GM18511 (cell line): ENCODE measurements around the gene HRG.
"Not testable (repeated sequence)": the region's sequence is repeated elsewhere in the genome, so short reads cannot be mapped to it uniquely, and the experiment has no call there.

Experiments used
- ATAC-seq: cut with Tn5 transposase; IDR thresholded peaks from one replicate; pipeline ENCODE4 v1.9.1; 2021; ENCODE audit warnings: mild to moderate bottlenecking, moderate library complexity; ENCODE audit not compliant: unreplicated experiment

Gene HRG

DNA sequence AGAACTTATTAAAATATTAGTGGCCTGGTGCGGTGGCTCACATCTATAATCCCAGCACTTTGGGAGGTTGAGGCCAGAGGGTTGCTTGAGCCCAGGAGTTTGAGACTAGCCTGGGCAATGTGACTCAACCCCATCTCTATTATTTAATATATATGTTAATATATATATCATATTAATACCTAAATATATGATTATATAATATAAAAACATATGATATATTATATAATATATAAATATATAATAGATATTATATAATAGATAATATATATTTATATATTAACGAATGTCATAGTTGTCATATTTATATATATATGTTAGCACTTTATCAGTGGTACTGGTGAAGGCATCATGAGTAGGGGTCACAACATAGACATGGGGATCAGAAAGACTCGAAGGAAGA is 5.2 kb downstream of the HRG start:
- ATAC-seq, result no peak

DNA sequence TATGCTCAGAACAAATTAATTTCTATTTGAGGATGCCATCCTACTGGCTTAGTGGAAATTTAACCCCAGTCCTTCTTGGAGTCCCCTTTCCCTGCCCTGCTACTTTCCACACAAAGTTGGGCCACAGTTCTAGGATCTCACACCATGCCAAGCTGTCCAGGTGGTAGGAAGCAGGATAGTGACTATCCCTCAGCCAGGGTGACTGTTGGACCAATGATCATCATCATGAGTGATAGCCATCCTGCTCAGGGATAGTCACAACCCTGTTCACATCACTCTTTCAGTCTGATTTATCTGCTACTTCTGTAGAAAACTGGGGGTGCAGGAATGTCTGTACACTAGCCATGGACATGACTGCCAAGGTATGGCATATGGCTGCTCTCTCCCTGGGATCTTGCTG is 12.8 kb downstream of the HRG start:
- no peak for ATAC-seq

DNA sequence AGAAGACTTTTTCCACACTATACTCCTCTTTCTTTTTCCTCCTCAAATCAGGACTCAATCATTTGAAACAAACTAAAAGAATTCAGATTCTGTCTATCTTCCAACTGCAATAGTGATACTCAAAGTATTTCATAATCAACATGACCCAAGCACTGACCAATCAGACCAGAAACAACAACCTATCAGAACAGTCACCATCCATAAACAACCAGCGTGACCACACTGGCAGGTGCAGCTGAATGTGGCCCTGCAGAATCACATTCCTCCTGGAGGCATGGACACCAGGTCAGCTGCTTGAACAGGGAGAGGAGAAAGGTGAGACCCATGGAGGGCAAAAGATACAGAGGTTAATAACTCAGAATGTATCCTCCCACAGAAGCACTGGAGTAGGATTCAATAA is 13.3 kb downstream of the HRG start:
- no peak for ATAC-seq

DNA sequence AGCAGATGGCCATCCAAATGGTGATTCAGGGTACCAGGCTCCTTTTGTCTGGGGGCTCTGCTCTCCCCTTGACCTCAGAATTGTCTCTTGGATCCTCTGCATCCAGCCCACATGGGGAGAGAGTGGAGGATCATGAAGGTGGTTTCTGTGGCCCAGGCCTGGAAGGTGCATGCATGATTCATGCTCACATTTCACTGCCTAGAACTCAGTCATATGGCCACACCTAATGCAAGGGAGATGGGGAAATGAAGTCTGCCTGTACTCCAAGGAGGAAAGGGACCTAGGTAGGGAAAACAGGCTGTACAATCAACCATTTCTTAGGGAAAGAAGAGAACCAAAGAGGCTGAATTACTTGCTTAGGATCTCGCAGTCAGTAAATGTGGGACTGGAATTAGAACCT is 15.1 kb downstream of the HRG start:
- no peak for ATAC-seq

DNA sequence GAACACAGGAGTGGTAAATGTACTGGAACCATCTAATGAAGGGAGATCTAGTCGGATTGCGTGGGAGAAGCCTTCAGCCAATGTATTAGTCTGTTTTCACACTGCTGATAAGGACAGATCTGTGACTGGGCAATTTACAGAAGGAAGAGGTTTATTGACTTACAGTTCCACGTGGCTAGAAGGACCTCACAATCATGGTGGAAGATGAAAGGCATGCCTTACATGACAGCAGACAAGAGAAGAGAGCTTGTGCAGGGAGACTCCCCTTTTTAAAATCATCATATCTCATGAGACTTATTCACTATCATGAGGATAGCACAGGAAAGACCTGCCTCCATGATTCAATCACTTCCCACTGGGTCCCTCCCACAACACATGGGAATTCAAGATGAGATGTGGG is 17.0 kb downstream of the HRG start:
- ATAC-seq, result no peak

DNA sequence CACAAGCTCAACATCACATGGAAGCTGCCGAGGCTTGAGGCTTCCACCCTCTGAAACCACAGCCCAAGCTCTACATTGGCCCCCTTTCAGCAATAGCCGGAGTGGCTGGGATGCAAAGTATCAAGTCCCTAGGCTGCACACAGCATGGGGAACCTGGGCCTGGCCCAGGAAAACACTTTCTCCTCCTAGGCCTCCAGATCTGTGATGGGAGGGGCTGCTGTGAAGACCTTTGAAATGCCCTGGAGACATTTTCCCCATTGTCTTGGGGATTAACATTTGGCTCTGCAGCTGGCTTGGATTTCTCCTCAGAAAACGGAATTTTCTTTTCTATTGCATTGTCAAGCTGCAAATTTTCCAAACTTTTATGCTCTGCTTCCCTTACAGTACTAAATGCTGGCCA is 18.2 kb downstream of the HRG start:
- no peak for ATAC-seq

DNA sequence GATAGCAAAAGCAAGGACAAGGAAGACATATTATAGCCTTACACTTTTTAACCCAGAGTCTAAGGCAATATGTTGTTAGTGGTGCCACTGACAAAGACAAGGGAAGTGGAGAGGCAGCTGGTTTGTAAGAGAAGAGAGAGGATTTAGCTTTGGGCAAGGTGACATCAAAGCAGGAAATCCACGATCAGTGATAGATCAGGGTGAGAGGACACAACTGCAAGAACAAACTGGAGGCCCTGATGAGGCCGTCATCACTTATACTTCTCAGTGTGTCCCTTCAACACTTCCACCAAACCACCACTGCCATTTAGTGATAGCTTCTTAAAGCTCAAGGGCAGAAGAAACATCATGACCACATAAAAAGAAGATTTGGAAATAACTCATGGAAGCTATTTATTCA is 20.7 kb downstream of the HRG start:
- not testable (repeated sequence) for ATAC-seq

DNA sequence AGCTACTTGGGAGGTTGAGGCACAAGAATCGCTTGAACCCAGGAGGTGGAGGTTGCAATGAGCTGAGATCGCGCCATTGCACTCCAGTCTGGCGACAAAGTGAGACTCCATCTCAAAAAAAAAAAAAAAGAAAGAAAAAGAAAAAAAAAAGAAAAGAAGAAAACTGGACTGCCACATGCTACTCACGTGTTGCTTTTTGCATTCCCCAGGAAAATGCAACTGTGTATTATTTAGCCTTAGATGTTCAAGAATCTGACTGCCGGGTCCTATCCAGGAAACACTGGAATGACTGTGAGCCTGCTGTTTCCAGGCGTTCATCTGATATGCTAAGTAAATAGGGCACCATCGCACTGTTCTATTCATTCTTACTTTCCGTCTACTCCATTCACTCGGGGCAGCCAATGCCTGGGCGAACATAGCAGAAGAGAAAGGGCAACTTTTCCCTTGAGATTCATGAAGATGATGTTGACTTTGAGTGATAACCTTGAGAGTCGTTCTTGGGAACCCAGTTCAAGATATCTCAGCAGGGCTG is 21.4 kb downstream of the HRG start:
- no peak for ATAC-seq

DNA sequence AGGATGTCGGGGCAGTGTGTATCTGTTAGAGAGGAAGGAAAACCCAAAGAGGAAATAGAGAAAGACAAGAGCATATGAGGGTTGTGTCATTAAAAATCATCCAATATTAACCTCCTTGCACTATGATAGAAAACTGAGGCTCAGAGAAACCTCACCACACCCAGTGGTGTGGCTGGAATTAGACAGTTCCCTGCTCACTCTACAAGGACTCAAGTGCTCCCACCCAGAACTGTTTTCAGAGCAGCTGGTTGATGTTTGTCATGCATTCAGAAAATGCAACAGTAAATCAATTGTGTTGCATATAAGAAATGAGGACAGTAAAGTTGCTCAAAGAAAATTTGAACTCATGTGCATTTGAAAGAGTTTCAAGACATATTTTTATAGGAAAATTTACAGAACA is 24.5 kb downstream of the HRG start:
- not testable (repeated sequence) for ATAC-seq

DNA sequence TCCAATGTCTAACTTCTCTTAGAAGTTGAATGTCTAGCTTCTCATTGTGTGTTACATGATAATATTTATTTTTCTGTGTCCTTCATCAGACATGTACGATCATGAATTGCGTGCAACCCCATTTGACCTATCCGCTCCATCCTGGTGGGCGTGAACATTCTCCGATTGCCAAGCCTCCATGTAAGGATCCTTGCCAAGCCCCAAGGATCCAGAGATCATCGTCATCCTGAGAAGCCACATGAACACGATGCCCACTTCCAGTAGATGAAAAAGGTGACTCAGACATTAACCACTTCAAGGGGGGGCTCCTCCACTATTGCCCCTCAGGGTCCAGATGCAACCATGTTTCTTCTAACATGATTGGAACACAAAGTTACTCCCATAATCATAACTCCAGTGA is 25.9 kb downstream of the HRG start:
- no peak for ATAC-seq

DNA sequence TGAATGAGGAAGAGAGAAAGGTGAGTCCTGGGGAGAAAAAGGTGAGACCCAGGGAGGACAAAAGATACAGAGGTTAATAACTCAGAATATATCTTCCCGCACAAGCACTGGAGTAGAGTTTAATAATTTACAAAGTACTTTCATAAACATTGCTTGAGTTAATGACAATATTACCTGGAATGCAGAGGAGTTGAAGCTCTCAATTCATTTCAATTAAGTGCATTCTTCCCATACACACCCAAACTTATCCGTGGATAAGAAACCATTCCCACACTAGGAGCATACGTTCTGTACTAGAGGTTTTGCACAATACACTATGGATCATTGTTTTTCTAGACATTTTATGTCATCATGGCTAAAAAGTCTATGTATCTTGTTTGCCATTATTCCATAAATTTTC is 28.0 kb downstream of the HRG start:
- ATAC-seq, result no peak

DNA sequence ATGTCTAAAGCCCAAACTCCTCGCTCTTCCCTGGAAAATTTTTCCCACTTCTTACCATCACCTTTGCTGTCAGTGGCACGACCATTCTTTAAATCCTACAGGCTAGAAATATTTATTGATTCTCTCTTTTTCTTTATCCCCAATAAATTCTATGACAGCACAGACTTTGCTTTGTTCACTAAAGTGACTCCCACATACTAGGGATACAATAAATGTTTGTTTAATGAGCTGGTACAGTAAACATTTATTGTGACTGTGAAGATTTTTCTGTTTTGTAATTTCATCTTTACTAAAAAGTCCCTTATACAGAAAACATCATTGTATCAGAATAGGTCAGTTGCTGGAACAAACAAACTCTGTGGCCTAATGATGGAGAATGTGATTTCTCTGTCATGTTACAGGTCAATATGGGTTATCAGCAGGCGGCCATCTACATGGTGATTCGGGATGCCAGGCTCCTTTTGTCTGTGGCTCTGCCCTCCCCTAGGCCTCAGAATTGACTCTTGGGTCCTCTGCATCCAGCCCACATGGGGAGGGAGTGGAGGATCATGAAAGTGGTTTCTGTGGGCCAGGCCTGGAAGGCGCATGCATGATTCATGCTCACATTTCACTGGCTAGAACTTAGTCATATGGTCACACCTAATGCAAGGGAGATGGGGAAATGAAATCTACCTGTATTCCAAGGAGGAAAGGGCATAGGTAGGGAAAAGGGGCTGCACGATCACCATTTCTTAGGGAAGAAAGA is 28.6 kb downstream of the HRG start:
- no peak for ATAC-seq

DNA sequence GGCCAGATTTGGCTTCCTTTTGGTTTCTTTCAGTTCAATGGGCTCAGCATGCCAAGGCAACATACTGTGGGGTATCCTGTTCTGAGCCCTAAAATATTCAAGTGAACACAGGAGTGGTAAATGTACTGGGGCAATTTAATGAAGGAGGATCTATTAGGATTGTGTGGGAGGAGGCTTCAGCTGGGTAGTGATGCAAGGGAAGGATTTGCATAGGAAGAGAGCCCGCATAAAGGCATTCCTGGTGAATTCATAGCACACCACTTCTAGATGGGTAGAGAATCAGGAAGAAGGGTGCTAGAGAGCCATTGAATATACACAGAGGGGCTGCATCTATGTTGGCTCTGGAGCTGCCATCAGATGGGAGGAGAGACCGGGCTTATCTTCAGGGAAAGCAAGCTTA is 30.7 kb downstream of the HRG start:
- no peak for ATAC-seq

DNA sequence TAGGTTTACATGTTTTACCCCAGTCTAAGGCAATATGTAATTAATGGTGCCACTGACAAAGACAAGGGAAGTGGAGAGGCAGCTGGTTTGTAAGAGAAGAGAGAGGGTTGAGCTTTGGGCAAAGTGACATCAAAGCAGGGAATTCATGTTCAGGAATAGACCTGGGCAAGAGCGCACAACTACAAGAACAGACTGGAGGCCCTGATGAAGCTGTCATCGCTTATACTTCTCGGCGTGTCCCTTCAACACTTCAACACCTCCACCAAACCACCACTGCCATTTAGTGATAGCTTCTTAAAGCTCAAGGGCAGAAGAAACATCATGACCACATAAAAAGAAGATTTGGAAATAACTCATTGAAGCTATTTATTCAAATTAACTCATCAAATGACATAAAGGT is 31.7 kb downstream of the HRG start:
- ATAC-seq, result no peak

DNA sequence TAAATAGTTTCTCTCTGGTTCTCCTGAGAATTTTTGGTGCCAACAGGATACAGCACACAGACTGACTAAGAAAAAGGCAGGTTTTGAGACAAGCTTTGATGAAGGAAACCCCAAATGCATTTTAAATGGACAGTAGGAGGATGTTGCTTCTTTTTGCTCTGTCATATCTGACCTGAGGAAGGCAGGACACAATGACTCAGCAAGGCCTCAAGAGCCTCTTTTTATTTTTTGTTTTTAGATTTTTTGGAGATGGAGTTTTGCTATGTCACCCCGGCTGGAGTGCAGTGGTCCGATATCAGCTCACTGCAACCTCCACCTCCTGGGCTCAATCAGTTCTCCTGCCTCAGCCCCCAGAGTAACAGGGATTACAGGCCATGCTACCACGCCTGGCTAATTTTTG is 34.5 kb downstream of the HRG start:
- ATAC-seq, result no peak

DNA sequence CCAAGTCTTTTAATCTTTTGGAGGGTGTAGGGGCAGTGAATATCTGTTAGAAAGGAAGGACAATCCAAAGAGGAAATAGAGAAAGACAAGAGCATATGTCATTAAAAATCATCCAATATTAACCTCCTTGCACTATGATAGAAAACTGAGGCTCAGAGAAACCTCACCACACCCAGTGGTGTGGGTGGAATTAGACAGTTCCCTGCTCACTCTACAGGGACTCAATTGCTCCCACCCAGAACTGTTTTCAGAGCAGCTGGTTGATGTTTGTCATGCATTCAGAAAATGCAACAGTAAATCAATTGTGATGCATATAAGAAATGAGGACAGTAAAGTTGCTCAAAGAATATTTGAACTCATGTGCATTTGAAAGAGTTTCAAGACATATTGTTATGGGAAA is 36.6 kb downstream of the HRG start:
- ATAC-seq, result not testable (repeated sequence)

DNA sequence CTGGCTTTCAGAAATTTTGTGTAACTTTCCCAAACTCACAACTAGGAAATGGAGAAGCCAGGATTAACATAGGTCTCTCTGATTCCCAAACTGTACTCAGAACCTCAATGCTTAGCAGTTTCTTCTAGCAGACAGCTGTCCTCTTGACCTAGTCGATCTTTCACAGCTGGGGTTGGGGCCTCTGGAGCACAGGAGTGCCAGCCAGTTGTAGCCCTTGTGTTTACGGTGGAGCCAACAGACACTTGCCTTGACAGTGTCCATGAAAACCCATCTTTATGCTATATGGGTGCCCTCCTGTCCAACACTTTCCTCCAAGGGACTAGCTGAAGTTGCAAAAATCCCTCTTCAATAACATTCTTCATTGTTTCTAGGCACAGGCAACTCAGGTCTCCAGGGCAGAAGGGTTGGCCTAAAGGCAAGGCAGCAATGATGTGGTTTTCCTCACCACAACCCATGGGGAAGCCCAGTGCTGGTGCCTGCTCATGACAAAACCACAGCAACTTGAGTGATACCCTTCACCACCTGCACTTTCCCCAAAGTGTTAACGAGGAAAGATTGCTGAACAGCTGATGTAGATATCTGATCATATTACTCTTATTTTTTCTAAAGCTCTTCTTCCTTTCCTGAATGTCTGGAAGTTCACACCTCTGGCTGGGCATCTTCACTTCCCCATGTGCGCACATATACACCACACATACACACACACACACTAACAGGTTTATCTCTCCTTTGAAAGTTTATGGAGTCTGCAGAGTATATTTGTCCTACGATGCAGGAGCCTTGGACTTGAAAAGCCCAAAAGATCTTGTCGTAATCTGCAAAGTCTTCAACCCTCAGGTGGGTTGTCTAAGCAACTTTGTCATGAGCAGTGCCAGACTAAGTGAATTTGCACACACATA is 40.3 kb downstream of the HRG start:
- ATAC-seq, result peak; percentile 100

DNA sequence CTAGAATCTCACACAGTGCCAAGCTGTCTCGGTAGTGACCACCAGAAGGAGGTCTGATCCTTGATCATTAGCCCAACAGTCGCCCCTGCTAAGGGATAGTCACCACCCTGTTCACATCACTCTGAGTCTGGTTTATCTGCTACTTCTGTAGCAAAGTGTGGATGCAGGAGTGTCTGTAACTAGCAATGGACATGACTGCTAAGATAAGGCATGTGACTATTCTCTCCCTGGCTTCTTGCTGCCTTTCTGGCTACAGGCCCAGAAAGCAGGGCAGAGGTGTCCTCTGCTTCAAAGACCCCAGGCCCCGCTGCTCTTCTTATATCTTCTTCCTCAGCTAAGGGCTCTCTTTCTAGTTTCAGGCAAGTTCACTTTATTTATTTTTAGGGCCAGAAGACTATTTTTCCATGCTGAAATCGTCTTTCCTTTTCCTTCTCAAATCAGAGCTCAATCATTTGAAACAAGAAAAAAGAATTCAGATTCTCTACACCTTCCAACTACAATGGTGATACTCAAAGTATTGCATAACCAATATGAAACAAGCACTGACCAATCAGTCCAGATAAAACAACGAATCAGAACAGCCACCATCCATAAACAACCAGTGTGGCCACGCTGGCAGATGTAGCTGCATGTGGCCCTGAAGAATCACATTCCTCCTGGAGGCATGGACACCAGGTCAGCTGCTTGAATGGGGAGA is 43.3 kb downstream of the HRG start:
- ATAC-seq, result no peak

DNA sequence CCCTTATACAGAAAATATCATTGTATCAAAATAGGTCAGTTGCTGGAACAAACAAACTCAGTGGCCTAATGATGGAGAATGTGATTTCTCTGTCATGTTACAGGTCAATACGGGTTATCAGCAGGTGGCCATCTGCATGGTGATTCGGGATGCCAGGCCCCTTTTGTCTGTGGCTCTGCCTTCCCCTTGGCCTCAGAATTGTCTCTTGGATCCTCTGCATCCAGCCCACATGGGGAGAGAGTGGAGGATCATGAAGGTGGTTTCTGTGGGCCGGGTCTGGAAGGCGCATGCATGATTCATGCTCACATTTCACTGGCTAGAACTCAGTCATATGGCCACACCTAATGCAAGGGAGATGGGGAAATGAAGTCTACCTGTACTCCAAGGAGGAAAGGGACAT is 44.9 kb downstream of the HRG start:
- not testable (repeated sequence) for ATAC-seq

DNA sequence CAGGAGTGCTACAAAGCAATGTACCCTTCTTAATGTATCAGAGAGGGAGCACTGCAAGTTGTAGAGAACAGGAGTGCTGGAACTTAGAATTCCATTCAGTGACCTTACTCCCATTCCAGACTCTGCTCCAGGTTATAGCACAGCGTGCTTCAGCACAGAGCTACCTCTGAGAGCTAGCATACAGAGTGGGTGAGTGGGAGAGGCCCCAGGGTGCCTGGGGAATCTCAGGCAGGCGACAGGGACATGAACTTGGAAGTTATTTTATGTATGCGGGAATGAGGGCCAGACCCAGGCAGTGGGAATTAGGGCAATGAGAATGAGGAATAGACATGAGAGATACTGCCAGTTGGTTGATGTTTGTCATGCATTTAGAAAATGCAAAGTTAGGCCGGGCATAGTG is 47.7 kb downstream of the HRG start:
- ATAC-seq, result no peak

DNA sequence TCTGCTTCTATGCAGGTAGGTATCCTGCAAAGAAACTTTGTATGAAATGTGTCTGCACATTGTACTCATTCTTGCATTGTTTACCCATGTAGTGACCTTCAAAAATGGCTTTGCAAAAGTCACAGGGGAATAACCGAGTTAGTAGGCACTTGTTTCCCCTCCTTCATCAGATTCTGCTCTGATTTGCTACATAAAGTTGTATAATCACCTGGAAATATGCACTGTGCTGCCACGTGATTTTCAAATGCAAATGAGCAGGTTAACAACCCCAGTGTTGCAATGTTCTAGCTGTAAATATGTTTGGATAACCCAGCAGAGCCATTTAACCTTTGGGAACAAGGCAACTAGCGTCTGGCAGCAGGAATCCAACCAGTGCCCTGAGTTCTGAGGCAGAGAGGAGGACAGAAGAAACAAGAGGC is 51.2 kb downstream of the HRG start, which contains the start of gene KNG1:
KNG1 (plus strand) TSS at position 321 of the 419 bp plus-strand sequence. CDS start 184 bp downstream, outside the sequence.
- no peak for ATAC-seq
